Liver (tissue), 3 donors: ENCODE data around the gene LY86.

Experiments used
- MAX ChIP-seq: IDR thresholded peaks from 2 replicates; pipeline ENCODE4 v1.6.1; 2016; ENCODE audit warnings: antibody characterized with exemption
- TAF1 ChIP-seq: conservative IDR thresholded peaks from 2 replicates; pipeline ENCODE4 v1.6.1; 2016; ENCODE audit warnings: antibody characterized with exemption, mild to moderate bottlenecking
- TF ChIP-seq, protein P1 (sequence below): fragments of 150-350 bp; IDR thresholded peaks from 2 replicates; pipeline ENCODE4 v1.5.1; 2017; ENCODE audit warnings: improper control_type of control experiment, low read depth, low read length; ENCODE audit not compliant: missing input control
- donor health status: healthy.
- donor health status: healthy.

GRCh38 chr6:6660339-6661045, 72.0 kb downstream of the LY86 start:
- TF ChIP-seq, protein P1, sequence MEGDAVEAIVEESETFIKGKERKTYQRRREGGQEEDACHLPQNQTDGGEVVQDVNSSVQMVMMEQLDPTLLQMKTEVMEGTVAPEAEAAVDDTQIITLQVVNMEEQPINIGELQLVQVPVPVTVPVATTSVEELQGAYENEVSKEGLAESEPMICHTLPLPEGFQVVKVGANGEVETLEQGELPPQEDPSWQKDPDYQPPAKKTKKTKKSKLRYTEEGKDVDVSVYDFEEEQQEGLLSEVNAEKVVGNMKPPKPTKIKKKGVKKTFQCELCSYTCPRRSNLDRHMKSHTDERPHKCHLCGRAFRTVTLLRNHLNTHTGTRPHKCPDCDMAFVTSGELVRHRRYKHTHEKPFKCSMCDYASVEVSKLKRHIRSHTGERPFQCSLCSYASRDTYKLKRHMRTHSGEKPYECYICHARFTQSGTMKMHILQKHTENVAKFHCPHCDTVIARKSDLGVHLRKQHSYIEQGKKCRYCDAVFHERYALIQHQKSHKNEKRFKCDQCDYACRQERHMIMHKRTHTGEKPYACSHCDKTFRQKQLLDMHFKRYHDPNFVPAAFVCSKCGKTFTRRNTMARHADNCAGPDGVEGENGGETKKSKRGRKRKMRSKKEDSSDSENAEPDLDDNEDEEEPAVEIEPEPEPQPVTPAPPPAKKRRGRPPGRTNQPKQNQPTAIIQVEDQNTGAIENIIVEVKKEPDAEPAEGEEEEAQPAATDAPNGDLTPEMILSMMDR = no peak
- no peak for TF ChIP-seq MAX
- no peak for TF ChIP-seq TAF1
